Breast epithelium (tissue), 4 donors: ENCODE results near the gene MKKS. TPM values are rescaled to one million over a fixed set of nuclear protein-coding genes. Genes with fewer than 3 reads are reported as not detected.

Experiments
- DNase-seq, 2 donors: peaks; one replicate each; pipeline ENCODE4 v3.0.0-alpha.2; 2019; ENCODE audit warnings: low spot score in 2 of 2
- H3K27ac ChIP-seq, 2 donors: fragments of 200-600 bp; sonication (generic) in 1 of 2; one replicate each; pipeline ENCODE4 v1.5.1; 2016 to 2019; ENCODE audit warnings: mild to moderate bottlenecking in 1 of 2
- H3K27me3 ChIP-seq, 2 donors: fragments of 200-600 bp; sonication (generic) in 1 of 2; one replicate each; pipeline versions ENCODE4 v1.5.1 to v1.6.0; 2017 to 2019; ENCODE audit warnings: control low read depth in 1 of 2, mild to moderate bottlenecking in 1 of 2
- H3K36me3 ChIP-seq: fragments of 200-600 bp; one replicate; pipeline ENCODE4 v1.5.1; 2019
- H3K4me1 ChIP-seq, 2 donors: fragments of 200-600 bp; sonication (generic); one replicate each; pipeline ENCODE4 v1.5.1; 2016 to 2019; ENCODE audit warnings: control low read depth in 1 of 2
- H3K4me3 ChIP-seq, 3 donors: fragments of 200-600 bp; sonication (generic); 1 replicate in 2 of 3; 2 replicates in 1 of 3; pipeline ENCODE4 v1.5.1; 2016 to 2019; ENCODE audit warnings: mild to moderate bottlenecking in 3 of 3, moderate library complexity in 2 of 3
- H3K9me3 ChIP-seq, 2 donors: fragments of 200-600 bp; sonication (generic) in 1 of 2; one replicate each; pipeline ENCODE4 v1.5.1; 2016 to 2019; ENCODE audit warnings: control low read depth in 1 of 2
- CTCF ChIP-seq, 3 donors: fragments of 450-650 bp; IDR thresholded peaks; one replicate each; pipeline ENCODE4 v1.5.1; 2016 to 2017; ENCODE audit warnings: antibody characterized with exemption in 3 of 3, mild to moderate bottlenecking in 3 of 3, moderate library complexity in 3 of 3
- POLR2A ChIP-seq: fragments of 450-650 bp; IDR thresholded peaks from one replicate; pipeline ENCODE4 v1.6.1; 2016; ENCODE audit warnings: antibody characterized with exemption, mild to moderate bottlenecking, moderate library complexity
- POLR2AphosphoS5 ChIP-seq, 3 donors: sonication (generic); formaldehyde crosslinking; IDR thresholded peaks; one replicate each; pipeline ENCODE4 v1.6.1; 2017; ENCODE audit warnings: antibody characterized with exemption in 3 of 3
- intact Hi-C: fragments of 100-400 bp; cut with DNase I; formaldehyde crosslinking; loops from one replicate; pipeline ENCODE4 v1.15.1; 2023; ENCODE audit warnings: low total_unique reads
- total RNA-seq, 3 donors: library from RNA; depleted of rRNA; stranded (reverse); fragments of >200 nt; gene quantifications; one replicate each; pipeline ENCODE4 v1.1.0, GENCODE V29; 2016

Gene MKKS
- total RNA-seq, 3 donors from 2014 or later, result 12.8 to 14.9 (median 14.7) TPM

DNA sequence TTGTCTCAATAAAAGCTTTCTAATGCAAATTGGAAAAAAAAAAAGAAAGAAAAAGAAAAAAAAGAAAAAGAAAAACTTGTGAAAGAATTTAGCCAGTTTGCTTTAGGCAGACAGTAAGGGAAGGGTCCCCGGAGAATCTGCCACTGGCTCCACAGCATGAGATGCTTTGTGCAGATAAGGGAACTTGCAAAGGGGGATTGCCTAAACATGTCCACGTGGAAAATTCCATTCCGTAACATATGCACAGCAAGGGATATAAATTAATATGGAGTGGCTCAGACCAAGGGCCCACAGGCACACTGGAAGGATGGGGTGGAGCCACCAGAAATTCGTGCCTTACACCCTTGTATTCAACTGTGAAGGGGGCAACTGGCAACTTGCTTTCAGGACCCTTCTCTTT lies 45.4 kb downstream of the MKKS start:
- no peak for TF ChIP-seq POLR2AphosphoS5 (IDR thresholded peaks at IDR 0.05)
- no peak for TF ChIP-seq CTCF (IDR thresholded peaks at IDR 0.05)
- TF ChIP-seq POLR2A, result no peak
- Histone ChIP-seq H3K9me3 (no peaks in the 10 kb centered on the region), H3K27me3 (no peaks in the 10 kb centered on the region), H3K27ac (no peak overlapping the region), H3K4me1 (no peaks in the 10 kb centered on the region), H3K4me3 (no peak overlapping the region), H3K36me3 (no peaks in the 10 kb centered on the region)
- intact Hi-C loops, result no loop called here
- DNase-seq, result no peak

DNA sequence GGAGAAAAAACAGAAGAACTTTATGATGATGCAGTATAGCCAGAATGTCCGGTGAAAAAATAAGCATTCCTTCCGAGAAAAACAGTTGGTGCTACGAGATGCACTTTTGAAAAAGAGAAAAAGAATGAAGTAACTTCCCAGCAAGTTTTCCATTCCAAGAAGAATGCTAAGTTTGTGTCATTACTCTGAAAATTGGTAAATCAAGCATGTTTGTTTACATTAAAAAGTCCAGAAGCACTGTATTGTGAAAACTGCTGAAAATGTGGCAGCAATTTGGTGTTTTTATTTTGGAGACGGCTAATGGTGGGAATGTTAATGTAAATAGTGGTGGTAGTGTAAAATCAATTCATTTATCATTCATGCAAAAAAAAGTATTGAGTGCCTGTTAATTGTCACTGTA lies 46.3 kb downstream of the MKKS start:
- TF ChIP-seq CTCF (IDR thresholded peaks at IDR 0.05) (no peak), POLR2A (no peak), POLR2AphosphoS5 (IDR thresholded peaks at IDR 0.05) (no peak)
- intact Hi-C loops, result no loop called here
- no peaks in the 10 kb centered on the region for H3K27me3 ChIP-seq

GRCh38 chr20:10385850-10386544 lies 48.0 kb downstream of the MKKS start:
- H3K27ac ChIP-seq, result no peak overlapping the region
- no peaks in the 10 kb centered on the region for H3K36me3 ChIP-seq
- no peaks in the 10 kb centered on the region for H3K4me1 ChIP-seq
- no peaks in the 10 kb centered on the region for H3K9me3 ChIP-seq
- no peak overlapping the region for H3K4me3 ChIP-seq
- intact Hi-C loops, result no loop called here
- DNase-seq, result no peak
- H3K27me3 ChIP-seq, result no peaks in the 10 kb centered on the region
- TF ChIP-seq POLR2A, result no peak
- no peak for TF ChIP-seq POLR2AphosphoS5 (IDR thresholded peaks at IDR 0.05)
- no peak for TF ChIP-seq CTCF (IDR thresholded peaks at IDR 0.05)

More for the DNA sequence above, 46.3 kb downstream of the MKKS start:
- Histone ChIP-seq H3K36me3 (no peaks in the 10 kb centered on the region), H3K9me3 (no peaks in the 10 kb centered on the region), H3K4me1 (no peaks in the 10 kb centered on the region), H3K4me3 (no peak overlapping the region), H3K27ac (no peak overlapping the region)
- no peak for DNase-seq

DNA sequence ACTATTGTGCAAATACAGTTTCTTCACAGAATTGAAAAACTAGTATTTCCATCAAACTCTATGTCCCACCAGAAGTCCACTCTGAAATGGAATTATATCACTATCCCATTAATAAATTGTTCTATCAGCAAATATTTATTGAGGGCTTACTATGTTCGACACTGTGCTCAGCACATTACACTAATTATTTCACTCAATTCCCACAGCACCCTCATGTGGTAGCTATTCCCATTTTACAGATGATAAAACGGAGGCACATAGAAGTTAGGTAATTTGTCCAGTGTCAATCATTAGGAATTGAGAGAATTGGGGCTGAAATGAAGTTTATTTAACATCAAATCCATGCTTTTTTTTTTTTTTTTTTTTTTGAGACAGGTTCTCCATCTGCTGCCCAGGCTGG lies 52.5 kb downstream of the MKKS start:
- intact Hi-C loops, result no loop called here
- H3K4me1 ChIP-seq, result no peaks in the 10 kb centered on the region
- H3K4me3 ChIP-seq, result no peak overlapping the region
- no peak for DNase-seq
- H3K27me3 ChIP-seq, result no peaks in the 10 kb centered on the region
- TF ChIP-seq CTCF (IDR thresholded peaks at IDR 0.05) (no peak), POLR2A (no peak), POLR2AphosphoS5 (IDR thresholded peaks at IDR 0.05) (no peak)
- no peak overlapping the region for H3K27ac ChIP-seq
- H3K36me3 ChIP-seq, result no peaks in the 10 kb centered on the region
- H3K9me3 ChIP-seq, result no peaks in the 10 kb centered on the region

DNA sequence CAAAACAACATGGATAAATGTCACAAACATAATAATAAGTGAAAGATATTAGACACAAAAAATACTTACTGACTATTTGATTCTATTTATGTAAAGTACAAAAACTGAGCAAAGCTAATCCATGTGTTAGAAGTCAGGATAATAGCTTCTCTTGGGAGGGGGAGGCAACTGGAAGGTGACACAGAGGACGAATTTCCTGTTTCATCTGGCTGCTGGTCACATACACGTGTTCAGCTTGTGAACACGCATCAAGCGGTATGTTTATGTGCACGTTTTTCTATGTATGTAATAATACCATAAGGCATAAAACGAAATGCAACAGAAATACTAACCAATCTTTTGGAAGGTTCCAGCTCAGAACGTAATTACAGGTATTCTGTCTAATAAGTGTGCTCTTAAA lies 54.3 kb downstream of the MKKS start:
- Histone ChIP-seq H3K27ac (no peak overlapping the region), H3K4me3 (no peak overlapping the region), H3K4me1 (no peaks in the 10 kb centered on the region), H3K36me3 (no peaks in the 10 kb centered on the region), H3K9me3 (no peaks in the 10 kb centered on the region), H3K27me3 (no peaks in the 10 kb centered on the region)
- intact Hi-C loops, result no loop called here
- TF ChIP-seq POLR2AphosphoS5 (IDR thresholded peaks at IDR 0.05), result no peak
- TF ChIP-seq CTCF (IDR thresholded peaks at IDR 0.05), result no peak
- no peak for TF ChIP-seq POLR2A
- DNase-seq, result no peak
